Esophagus squamous epithelium (tissue), 5 donors: ENCODE measurements around the gene ACP5. TPM values are rescaled to one million over a fixed set of nuclear protein-coding genes. Genes with fewer than 3 reads are reported as not detected.
A peak's percentile ranks its signal among the peaks of the same experiment; 100 is the strongest.

Source experiments
- DNase-seq: peaks from one replicate; lab custom pipeline; 2025; lab: John Stamatoyannopoulos, UW
- H3K27ac ChIP-seq, 4 donors: fragments of 200-600 bp; sonication (generic); one replicate each; pipeline ENCODE4 v1.5.1; 2016 to 2019; ENCODE audit warnings: mild to moderate bottlenecking in 1 of 4
- H3K27me3 ChIP-seq, 4 donors: fragments of 200-600 bp; sonication (generic); 1 replicate in 3 of 4; 2 replicates in 1 of 4; pipeline versions ENCODE4 v1.5.1 to v1.6.0; 2017 to 2021; ENCODE audit warnings: antibody characterized with exemption in 1 of 4
- H3K36me3 ChIP-seq, 3 donors: fragments of 200-600 bp; sonication (generic); one replicate each; pipeline ENCODE4 v1.5.1; 2016 to 2019
- H3K4me1 ChIP-seq, 3 donors: fragments of 200-600 bp; sonication (generic); one replicate each; pipeline ENCODE4 v1.5.1; 2017 to 2019
- H3K4me3 ChIP-seq, 4 donors: fragments of 200-600 bp; sonication (generic); 1 replicate in 3 of 4; 2 replicates in 1 of 4; pipeline ENCODE4 v1.5.1; 2016 to 2019; ENCODE audit warnings: mild to moderate bottlenecking in 2 of 4, moderate library complexity in 1 of 4
- H3K9me3 ChIP-seq, 3 donors: fragments of 200-600 bp; sonication (generic); one replicate each; pipeline ENCODE4 v1.5.1; 2016 to 2019
- POLR2A ChIP-seq, 4 donors: fragments of 450-650 bp; IDR thresholded peaks; one replicate each; pipeline ENCODE4 v1.6.1; 2017; ENCODE audit warnings: antibody characterized with exemption in 4 of 4, mild to moderate bottlenecking in 4 of 4, moderate library complexity in 3 of 4
- WGBS, 2 donors: methylation state at CpG; one replicate each; pipeline ENCODE4 v1.1.5; 2018; 5-methylcytosine and 5-hydroxymethylcytosine counted together
- intact Hi-C: fragments of 100-400 bp; cut with DNase I; formaldehyde crosslinking; loops from one replicate; pipeline ENCODE4 v1.15.0; 2022
- total RNA-seq, 4 donors: library from RNA; depleted of rRNA; stranded (reverse); fragments of >200 nt; gene quantifications; one replicate each; pipeline ENCODE4 v1.1.0, GENCODE V29; 2016
- TF ChIP-seq, protein P1 (sequence below), 6 experiments: fragments of 450-650 bp in 4 of 6; fragments of 200-600 bp in 2 of 6; sonication (generic) in 2 of 6; IDR thresholded peaks; one replicate each; pipeline ENCODE4 v1.5.1; 2016 to 2019; ENCODE audit warnings: antibody characterized with exemption in 6 of 6, mild to moderate bottlenecking in 4 of 6, moderate library complexity in 4 of 6
- donor health status: DM: yes; HTN: yes; CAD: no.

The ACP5 gene
- total RNA-seq, 4 donors from 2014 or later, result 12.2 to 61.9 (median 33.0) TPM

- Histone ChIP-seq H3K27me3 (no peaks in the 10 kb centered on the region), H3K9me3 (no peaks in the 10 kb centered on the region), H3K27ac (peak overlapping the region; percentile 61 to 84 (median 78)), H3K4me3 (no peak overlapping the region), H3K36me3 (peaks cover 11 to 55% (median 12%) of the 10 kb centered on the region in 3 donors), H3K4me1 (peaks cover 1 to 17% (median 8%) of the 10 kb centered on the region in 3 donors)
- no peak for DNase-seq
- WGBS, 2 donors, result 80 to 81% methylated on average over 9 to 11 of the region's 20 CpGs
- no peak for TF ChIP-seq POLR2A (IDR thresholded peaks at IDR 0.05)
- TF ChIP-seq, protein P1, sequence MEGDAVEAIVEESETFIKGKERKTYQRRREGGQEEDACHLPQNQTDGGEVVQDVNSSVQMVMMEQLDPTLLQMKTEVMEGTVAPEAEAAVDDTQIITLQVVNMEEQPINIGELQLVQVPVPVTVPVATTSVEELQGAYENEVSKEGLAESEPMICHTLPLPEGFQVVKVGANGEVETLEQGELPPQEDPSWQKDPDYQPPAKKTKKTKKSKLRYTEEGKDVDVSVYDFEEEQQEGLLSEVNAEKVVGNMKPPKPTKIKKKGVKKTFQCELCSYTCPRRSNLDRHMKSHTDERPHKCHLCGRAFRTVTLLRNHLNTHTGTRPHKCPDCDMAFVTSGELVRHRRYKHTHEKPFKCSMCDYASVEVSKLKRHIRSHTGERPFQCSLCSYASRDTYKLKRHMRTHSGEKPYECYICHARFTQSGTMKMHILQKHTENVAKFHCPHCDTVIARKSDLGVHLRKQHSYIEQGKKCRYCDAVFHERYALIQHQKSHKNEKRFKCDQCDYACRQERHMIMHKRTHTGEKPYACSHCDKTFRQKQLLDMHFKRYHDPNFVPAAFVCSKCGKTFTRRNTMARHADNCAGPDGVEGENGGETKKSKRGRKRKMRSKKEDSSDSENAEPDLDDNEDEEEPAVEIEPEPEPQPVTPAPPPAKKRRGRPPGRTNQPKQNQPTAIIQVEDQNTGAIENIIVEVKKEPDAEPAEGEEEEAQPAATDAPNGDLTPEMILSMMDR (IDR thresholded peaks at IDR 0.05), result no peak
- intact Hi-C loops, result no loop called here
Observed at GRCh38 chr19:11552666-11553372, 24.6 kb downstream of the ACP5 start.

DNA sequence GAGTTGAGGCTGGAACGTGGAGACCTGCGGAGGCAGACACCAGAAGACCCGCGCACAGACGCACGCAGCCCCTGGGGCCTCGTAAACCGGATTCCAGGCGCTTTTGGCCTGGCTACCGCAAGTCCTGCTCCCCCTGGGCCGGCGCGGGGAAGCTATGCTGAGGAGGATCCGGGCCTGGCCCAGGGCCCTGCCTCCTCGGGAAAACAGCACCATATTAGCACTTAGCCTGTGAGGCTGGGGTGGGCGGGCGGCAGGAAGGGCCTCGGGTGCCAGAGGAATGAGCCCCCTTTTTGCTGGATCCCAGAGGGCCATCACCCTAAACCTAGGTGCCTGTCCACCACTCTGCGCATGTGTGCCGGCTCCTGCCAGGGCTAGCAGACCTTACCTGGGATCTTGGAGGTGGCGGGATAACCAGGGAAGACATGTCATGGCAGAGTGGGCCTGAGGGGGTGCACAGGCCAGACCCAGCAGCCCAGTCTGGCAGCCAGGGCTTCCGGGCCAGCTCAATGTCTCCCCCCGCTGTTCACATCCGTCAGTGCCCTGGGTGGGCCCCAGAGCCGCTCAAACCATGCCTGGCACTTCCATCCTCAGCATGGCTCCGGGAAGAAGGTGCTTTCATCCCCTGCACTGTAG lies 25.7 kb downstream of the ACP5 start:
- H3K9me3 ChIP-seq, result no peaks in the 10 kb centered on the region
- TF ChIP-seq, protein P1 (IDR thresholded peaks at IDR 0.05), result peak in 2 of 6 experiments; percentile 4 to 5
- TF ChIP-seq POLR2A (IDR thresholded peaks at IDR 0.05), result peak in 1 of 4 donors; percentile 22
- H3K4me1 ChIP-seq, result peaks cover 0 to 6% (median 2%) of the 10 kb centered on the region in 3 donors
- 76 to 93% methylated on average over 3 to 5 of the region's 26 CpGs for WGBS, 2 donors
- peak overlapping the region; percentile 61 to 84 (median 78) for H3K27ac ChIP-seq
- intact Hi-C loops, result no loop called here
- H3K36me3 ChIP-seq, result peaks cover 11 to 57% (median 12%) of the 10 kb centered on the region in 3 donors
- DNase-seq, result no peak
- no peaks in the 10 kb centered on the region for H3K27me3 ChIP-seq
- H3K4me3 ChIP-seq, result no peak overlapping the region

GRCh38 chr19:11550265-11550664 lies 27.2 kb downstream of the ACP5 start:
- no peak overlapping the region for H3K4me3 ChIP-seq
- 84 to 88% methylated on average over 6 to 7 of the region's 8 CpGs for WGBS, 2 donors
- TF ChIP-seq, protein P1 (IDR thresholded peaks at IDR 0.05), result no peak
- TF ChIP-seq POLR2A (IDR thresholded peaks at IDR 0.05), result no peak
- H3K27me3 ChIP-seq, result no peaks in the 10 kb centered on the region
- DNase-seq, result no peak
- H3K9me3 ChIP-seq, result no peaks in the 10 kb centered on the region
- H3K4me1 ChIP-seq, result no peaks in the 10 kb centered on the region
- intact Hi-C loops, result no loop called here
- peak overlapping the region in 3 of 4 donors; percentile 30 to 38 (median 36) for H3K27ac ChIP-seq
- H3K36me3 ChIP-seq, result peaks cover 11 to 44% (median 12%) of the 10 kb centered on the region in 3 donors

DNA sequence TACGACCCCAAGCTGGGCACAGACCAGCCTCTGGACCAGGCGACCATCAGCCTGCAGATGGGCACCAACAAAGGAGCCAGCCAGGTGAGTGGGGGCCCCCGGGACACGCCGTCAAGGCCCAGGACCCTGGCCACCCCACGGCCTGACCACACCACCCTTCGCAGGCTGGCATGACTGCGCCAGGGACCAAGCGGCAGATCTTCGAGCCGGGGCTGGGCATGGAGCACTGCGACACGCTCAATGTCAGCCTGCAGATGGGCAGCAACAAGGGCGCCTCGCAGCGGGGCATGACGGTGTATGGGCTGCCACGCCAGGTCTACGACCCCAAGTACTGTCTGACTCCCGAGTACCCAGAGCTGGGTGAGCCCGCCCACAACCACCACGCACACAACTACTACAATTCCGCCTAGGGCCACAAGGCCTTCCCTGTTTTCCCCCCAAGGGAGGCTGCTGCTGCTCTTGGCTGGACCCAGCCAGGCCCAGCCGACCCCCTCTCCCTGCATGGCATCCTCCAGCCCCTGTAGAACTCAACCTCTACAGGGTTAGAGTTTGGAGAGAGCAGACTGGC lies 28.0 kb downstream of the ACP5 start:
- Histone ChIP-seq H3K36me3 (peaks cover 10 to 36% (median 10%) of the 10 kb centered on the region in 3 donors), H3K27me3 (no peaks in the 10 kb centered on the region), H3K9me3 (no peaks in the 10 kb centered on the region), H3K27ac (no peak overlapping the region), H3K4me1 (no peaks in the 10 kb centered on the region), H3K4me3 (no peak overlapping the region)
- no peak for DNase-seq
- no peak for TF ChIP-seq POLR2A (IDR thresholded peaks at IDR 0.05)
- TF ChIP-seq, protein P1 (IDR thresholded peaks at IDR 0.05), result no peak
- 58 to 75% methylated on average over 6 to 15 of the region's 24 CpGs for WGBS, 2 donors
- intact Hi-C loops, result no loop called here
